Measurements from ENCODE around the gene DRD1. TPM values are rescaled to one million over a fixed set of nuclear protein-coding genes. Genes with fewer than 3 reads are reported as not detected.
"Not testable (repeated sequence)": the region's sequence is repeated elsewhere in the genome, so short reads cannot be mapped to it uniquely, and the experiment has no call there.

Gene DRD1
- total and polyA plus RNA-seq, 4 experiments from 2014 or later: not detected

GRCh38 chr5:175420383-175420782 is 23.6 kb downstream of the DRD1 start:
- Histone ChIP-seq H3K27ac (ENCODE audit: low read depth, low read length) (no peak overlapping the region), H3K4me1 (ENCODE audit: insufficient read depth, low read length) (no peaks in the 10 kb centered on the region), H3K36me3 (ENCODE audit: insufficient read depth, low read length) (no peaks in the 10 kb centered on the region), H3K9me3 (ENCODE audit: control insufficient read depth in 1 of 2, low read length in 2 of 2) (no peaks in the 10 kb centered on the region), H3K4me3 (ENCODE audit: low read length in 2 of 2) (no peak overlapping the region), H3K27me3 (ENCODE audit: insufficient read depth, low read length) (no peaks in the 10 kb centered on the region)
- Mint-ChIP-seq H3K4me1 (peaks cover 0 to 2% (median 0%) of the 10 kb centered on the region in 4 donors), H3K36me3 (no peaks in the 10 kb centered on the region), H3K4me3 (no peak overlapping the region), H3K9me3 (peaks cover 0 to 13% (median 5%) of the 10 kb centered on the region in 8 donors), H3K27me3 (peaks cover 32 to 43% of the 10 kb centered on the region in 2 donors), H3K27ac (no peak overlapping the region)
- ChIA-PET CTCF (ENCODE audit: partially characterized antibody) (no interaction called here), POLR2A (ENCODE audit: partially characterized antibody) (no interaction called here)
- intact Hi-C loops (cut with micrococcal nuclease): no loop called here
- no peak for DNase-seq

- ChIA-PET POLR2A (ENCODE audit: partially characterized antibody) (no interaction called here), CTCF (ENCODE audit: partially characterized antibody) (no interaction called here)
- Histone ChIP-seq H3K27me3 (ENCODE audit: insufficient read depth, low read length) (no peaks in the 10 kb centered on the region), H3K4me3 (ENCODE audit: low read length in 2 of 2) (no peak overlapping the region), H3K36me3 (ENCODE audit: insufficient read depth, low read length) (no peaks in the 10 kb centered on the region), H3K4me1 (ENCODE audit: insufficient read depth, low read length) (no peaks in the 10 kb centered on the region), H3K27ac (ENCODE audit: low read depth, low read length) (no peak overlapping the region), H3K9me3 (ENCODE audit: control insufficient read depth in 1 of 2, low read length in 2 of 2) (no peaks in the 10 kb centered on the region)
- peaks cover 0 to 17% (median 7%) of the 10 kb centered on the region in 8 donors for H3K9me3 Mint-ChIP-seq
- no peaks in the 10 kb centered on the region for H3K36me3 Mint-ChIP-seq
- no peak overlapping the region for H3K27ac Mint-ChIP-seq
- DNase-seq: no peak
- intact Hi-C loops (cut with micrococcal nuclease): no loop called here
- peaks cover 30 to 45% of the 10 kb centered on the region in 2 donors for H3K27me3 Mint-ChIP-seq
- H3K4me3 Mint-ChIP-seq: no peak overlapping the region
- H3K4me1 Mint-ChIP-seq: peaks cover 0 to 2% (median 0%) of the 10 kb centered on the region in 4 donors
Measured at GRCh38 chr5:175418251-175418650, 25.7 kb downstream of the DRD1 start.

DNA sequence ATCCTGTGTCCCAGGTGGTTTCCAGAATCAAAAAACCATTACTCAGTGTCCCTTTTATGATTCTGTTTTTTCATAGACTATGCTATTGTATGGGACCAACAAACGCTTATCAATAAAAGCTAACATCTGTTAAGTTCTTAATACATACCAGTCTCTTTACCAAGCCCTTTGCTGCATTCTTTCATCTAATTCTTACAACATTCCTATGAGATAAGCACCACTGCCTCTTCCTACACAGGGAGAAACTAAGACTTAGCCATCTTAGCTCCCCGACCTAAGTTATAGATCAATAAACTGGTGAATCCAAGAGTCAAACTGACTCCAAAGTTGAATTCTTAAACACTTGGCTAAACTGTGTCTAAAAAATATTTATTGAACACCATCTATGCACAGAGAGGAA is 26.6 kb downstream of the DRD1 start:
- no peaks in the 10 kb centered on the region for H3K36me3 ChIP-seq (ENCODE audit: insufficient read depth, low read length)
- peaks cover 26 to 43% of the 10 kb centered on the region in 2 donors for H3K27me3 Mint-ChIP-seq
- no peaks in the 10 kb centered on the region for H3K9me3 ChIP-seq (ENCODE audit: control insufficient read depth in 1 of 2, low read length in 2 of 2)
- ChIA-PET CTCF (ENCODE audit: partially characterized antibody) (no interaction called here), POLR2A (ENCODE audit: partially characterized antibody) (no interaction called here)
- intact Hi-C loops (cut with micrococcal nuclease): no loop called here
- no peaks in the 10 kb centered on the region for H3K36me3 Mint-ChIP-seq
- H3K27ac ChIP-seq (ENCODE audit: low read depth, low read length): no peak overlapping the region
- peaks cover 0 to 17% (median 6%) of the 10 kb centered on the region in 8 donors for H3K9me3 Mint-ChIP-seq
- H3K4me3 ChIP-seq (ENCODE audit: low read length in 2 of 2): no peak overlapping the region
- H3K4me3 Mint-ChIP-seq: no peak overlapping the region
- no peaks in the 10 kb centered on the region for H3K27me3 ChIP-seq (ENCODE audit: insufficient read depth, low read length)
- no peak for DNase-seq
- peaks cover 0 to 2% (median 0%) of the 10 kb centered on the region in 4 donors for H3K4me1 Mint-ChIP-seq
- no peak overlapping the region for H3K27ac Mint-ChIP-seq
- no peaks in the 10 kb centered on the region for H3K4me1 ChIP-seq (ENCODE audit: insufficient read depth, low read length)

GRCh38 chr5:175415303-175415702 is 28.7 kb downstream of the DRD1 start:
- CTCF ChIA-PET (ENCODE audit: partially characterized antibody): no interaction called here
- Mint-ChIP-seq H3K36me3 (no peaks in the 10 kb centered on the region), H3K27me3 (peaks cover 18 to 34% of the 10 kb centered on the region in 2 donors), H3K9me3 (peaks cover 0 to 17% (median 6%) of the 10 kb centered on the region in 8 donors), H3K4me3 (no peak overlapping the region), H3K4me1 (peaks cover 0 to 1% (median 0%) of the 10 kb centered on the region in 4 donors), H3K27ac (no peak overlapping the region)
- Histone ChIP-seq H3K4me1 (ENCODE audit: insufficient read depth, low read length) (no peaks in the 10 kb centered on the region), H3K36me3 (ENCODE audit: insufficient read depth, low read length) (no peaks in the 10 kb centered on the region), H3K27me3 (ENCODE audit: insufficient read depth, low read length) (no peaks in the 10 kb centered on the region), H3K4me3 (ENCODE audit: low read length in 2 of 2) (no peak overlapping the region), H3K9me3 (ENCODE audit: control insufficient read depth in 1 of 2, low read length in 2 of 2) (no peaks in the 10 kb centered on the region), H3K27ac (ENCODE audit: low read depth, low read length) (no peak overlapping the region)
- POLR2A ChIA-PET (ENCODE audit: partially characterized antibody): no interaction called here
- no peak for DNase-seq
- intact Hi-C loops (cut with micrococcal nuclease): no loop called here

DNA sequence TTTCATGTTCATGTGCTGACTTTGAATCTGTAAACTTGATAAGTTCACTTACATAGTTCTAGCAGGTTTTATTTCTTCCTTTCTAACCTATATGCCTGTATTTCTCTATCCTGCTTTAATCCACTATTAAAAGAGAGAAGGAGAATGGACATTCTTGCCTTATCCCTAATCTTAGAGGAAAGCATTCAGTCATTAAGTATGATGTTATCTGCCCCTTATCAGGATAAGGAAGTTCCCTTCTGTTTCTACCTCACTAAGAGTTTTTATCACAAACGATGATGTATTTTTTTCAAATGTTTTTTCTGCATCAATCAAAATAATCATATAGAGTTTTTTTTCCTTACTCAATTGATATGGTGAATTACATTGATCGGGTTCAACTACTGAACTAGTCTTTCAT is 33.1 kb downstream of the DRD1 start:
- H3K36me3 ChIP-seq (ENCODE audit: insufficient read depth, low read length): no peaks in the 10 kb centered on the region
- intact Hi-C loops (cut with micrococcal nuclease): no loop called here

GRCh38 chr5:175406300-175406699 is 37.7 kb downstream of the DRD1 start:
- CTCF ChIA-PET (ENCODE audit: partially characterized antibody): no interaction called here
- Mint-ChIP-seq H3K4me1 (no peaks in the 10 kb centered on the region), H3K27ac (no peak overlapping the region), H3K36me3 (no peaks in the 10 kb centered on the region), H3K4me3 (no peak overlapping the region), H3K27me3 (peaks cover 7 to 10% of the 10 kb centered on the region in 2 donors), H3K9me3 (peaks cover 0 to 16% (median 6%) of the 10 kb centered on the region in 8 donors)
- no peak for DNase-seq
- POLR2A ChIA-PET (ENCODE audit: partially characterized antibody): no interaction called here
- intact Hi-C loops (cut with micrococcal nuclease): no loop called here
- no peaks in the 10 kb centered on the region for H3K27me3 ChIP-seq (ENCODE audit: insufficient read depth, low read length)
- H3K4me1 ChIP-seq (ENCODE audit: insufficient read depth, low read length): no peaks in the 10 kb centered on the region
- no peak overlapping the region for H3K4me3 ChIP-seq (ENCODE audit: low read length in 2 of 2)
- no peaks in the 10 kb centered on the region for H3K36me3 ChIP-seq (ENCODE audit: insufficient read depth, low read length)
- H3K9me3 ChIP-seq (ENCODE audit: control insufficient read depth in 1 of 2, low read length in 2 of 2): no peaks in the 10 kb centered on the region
- no peak overlapping the region for H3K27ac ChIP-seq (ENCODE audit: low read depth, low read length)

More for the DNA sequence above, 33.1 kb downstream of the DRD1 start:
- H3K36me3 Mint-ChIP-seq: no peaks in the 10 kb centered on the region
- no peak for DNase-seq
- no peaks in the 10 kb centered on the region for H3K4me1 Mint-ChIP-seq
- no peak overlapping the region for H3K4me3 ChIP-seq (ENCODE audit: low read length in 2 of 2)
- no peak overlapping the region for H3K27ac Mint-ChIP-seq
- POLR2A ChIA-PET (ENCODE audit: partially characterized antibody): no interaction called here
- H3K27me3 ChIP-seq (ENCODE audit: insufficient read depth, low read length): no peaks in the 10 kb centered on the region
- no peaks in the 10 kb centered on the region for H3K9me3 ChIP-seq (ENCODE audit: control insufficient read depth in 1 of 2, low read length in 2 of 2)
- H3K27ac ChIP-seq (ENCODE audit: low read depth, low read length): no peak overlapping the region
- H3K27me3 Mint-ChIP-seq: peaks cover 10 to 25% of the 10 kb centered on the region in 2 donors
- H3K4me3 Mint-ChIP-seq: no peak overlapping the region
- CTCF ChIA-PET (ENCODE audit: partially characterized antibody): no interaction called here
- H3K9me3 Mint-ChIP-seq: peaks cover 0 to 14% (median 5%) of the 10 kb centered on the region in 8 donors
- H3K4me1 ChIP-seq (ENCODE audit: insufficient read depth, low read length): no peaks in the 10 kb centered on the region

- intact Hi-C loops (cut with micrococcal nuclease); H3K27me3 ChIP-seq (ENCODE audit: insufficient read depth, low read length); H3K36me3 Mint-ChIP-seq; H3K4me3 Mint-ChIP-seq; H3K27ac ChIP-seq (ENCODE audit: low read depth, low read length); H3K4me1 Mint-ChIP-seq; H3K36me3 ChIP-seq (ENCODE audit: insufficient read depth, low read length); H3K9me3 Mint-ChIP-seq; DNase-seq; H3K4me1 ChIP-seq (ENCODE audit: insufficient read depth, low read length); POLR2A ChIA-PET (ENCODE audit: partially characterized antibody); H3K9me3 ChIP-seq (ENCODE audit: control insufficient read depth in 1 of 2, low read length in 2 of 2); H3K4me3 ChIP-seq (ENCODE audit: low read length in 2 of 2); CTCF ChIA-PET (ENCODE audit: partially characterized antibody): not testable (repeated sequence)
- Mint-ChIP-seq H3K27me3 (peaks cover 14 to 15% of the 10 kb centered on the region in 2 donors), H3K27ac (peak overlapping the region in 1 of 7 donors; percentile 25)
Measured at GRCh38 chr5:175397590-175398297, 46.2 kb downstream of the DRD1 start.

All from CD4-positive, alpha-beta memory T cell (primary cell).